GM18517 (cell line): ENCODE data around the gene CEP70.
"Not testable (repeated sequence)": the region's sequence is repeated elsewhere in the genome, so short reads cannot be mapped to it uniquely, and the experiment has no call there.

Experiments
- ATAC-seq: cut with Tn5 transposase; IDR thresholded peaks from one replicate; pipeline ENCODE4 v1.9.1; 2021; ENCODE audit warnings: mild to moderate bottlenecking, moderate library complexity; ENCODE audit not compliant: unreplicated experiment

The CEP70 gene

DNA sequence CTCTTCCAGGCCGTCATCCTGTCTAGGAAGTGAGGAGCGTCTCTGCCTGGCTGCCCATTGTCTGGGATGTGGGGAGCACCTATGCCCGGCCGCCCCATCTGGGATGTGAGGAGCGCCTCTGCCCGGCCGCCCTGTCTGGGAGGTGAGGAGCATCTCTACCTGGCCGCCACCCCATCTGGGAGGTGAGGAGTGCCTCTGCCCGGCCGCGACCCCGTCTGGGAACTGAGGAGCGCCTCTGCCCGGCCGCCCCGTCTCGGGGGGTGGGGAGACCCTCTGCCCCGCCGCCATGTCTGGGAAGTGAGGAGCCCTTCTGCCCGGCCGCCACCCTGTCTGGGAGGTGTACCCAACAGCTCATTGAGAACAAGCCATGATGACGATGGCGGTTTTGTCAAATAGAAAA is 72.6 kb downstream of the CEP70 start:
- ATAC-seq: not testable (repeated sequence)

- ATAC-seq: peak; percentile 81
Observed at GRCh38 chr3:138513090-138513843, 80.8 kb downstream of the CEP70 start.

GRCh38 chr3:138511945-138512344 is 82.1 kb downstream of the CEP70 start:
- no peak for ATAC-seq

GRCh38 chr3:138509586-138509985 is 84.5 kb downstream of the CEP70 start:
- no peak for ATAC-seq

- ATAC-seq: no peak
Observed at GRCh38 chr3:138507524-138507923, 86.5 kb downstream of the CEP70 start.

- no peak for ATAC-seq
Observed at GRCh38 chr3:138498991-138499390, 95.1 kb downstream of the CEP70 start.

GRCh38 chr3:138497851-138498250 is 96.2 kb downstream of the CEP70 start:
- no peak for ATAC-seq

GRCh38 chr3:138497021-138497420 is 97.0 kb downstream of the CEP70 start:
- no peak for ATAC-seq

DNA sequence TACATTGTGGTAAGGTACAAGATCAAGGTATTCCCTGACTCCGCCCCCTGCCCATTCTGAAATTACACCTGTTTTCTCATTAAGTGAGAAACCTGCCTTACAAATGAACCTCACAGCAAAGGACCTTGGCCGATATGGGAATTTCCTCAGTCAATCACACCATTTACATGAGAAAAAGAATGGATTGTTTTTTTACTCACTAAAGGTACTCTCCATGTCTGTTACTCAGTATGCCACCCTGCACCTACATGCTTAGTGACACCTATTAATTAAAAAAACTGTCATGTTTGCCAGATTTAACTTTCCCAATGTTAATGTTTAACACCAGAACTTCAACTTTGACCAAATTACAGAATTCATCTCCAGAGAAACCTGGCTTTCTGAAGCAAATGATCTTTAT is 97.6 kb downstream of the CEP70 start:
- ATAC-seq: no peak

- ATAC-seq: not testable (repeated sequence)
Observed at GRCh38 chr3:138495638-138496037, 98.4 kb downstream of the CEP70 start.

- no peak for ATAC-seq
Observed at GRCh38 chr3:138494607-138494929, 99.5 kb downstream of the CEP70 start.

DNA sequence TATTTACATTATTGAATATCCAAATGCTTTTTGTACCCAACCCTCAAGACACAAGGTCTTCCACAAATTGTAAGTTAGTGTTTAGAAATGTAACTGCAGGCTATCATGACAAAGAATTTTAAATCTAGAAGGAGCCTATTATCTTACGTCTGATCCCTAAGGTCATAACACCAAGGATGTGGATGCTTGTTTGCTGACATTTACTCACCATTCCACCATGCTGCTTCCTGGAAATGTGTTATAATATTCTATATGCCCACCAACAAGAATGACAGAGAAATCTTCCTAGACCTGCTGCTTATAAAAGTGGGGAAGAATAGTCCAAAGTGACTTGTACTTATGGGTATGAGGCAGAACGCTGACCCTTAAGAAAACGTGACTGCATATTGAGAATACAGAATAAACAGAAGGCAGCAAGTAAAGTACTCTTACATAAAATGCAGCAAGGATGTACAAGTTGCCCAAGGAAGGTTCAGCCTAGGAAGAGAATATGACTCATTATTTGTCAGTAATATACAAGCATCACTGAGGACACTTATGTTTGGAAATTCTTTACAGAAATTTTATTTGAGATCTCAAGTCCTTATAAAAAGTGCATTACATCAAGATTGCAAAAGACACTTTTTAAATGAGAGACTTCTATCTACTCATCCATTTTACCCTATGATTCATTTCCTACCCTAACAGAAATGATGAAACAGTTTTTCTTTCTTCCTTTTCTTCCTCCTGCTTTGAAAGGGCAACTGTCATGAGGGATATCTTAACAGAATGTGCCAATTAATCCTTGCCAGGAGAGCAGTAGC is 100.1 kb downstream of the CEP70 start:
- no peak for ATAC-seq

GRCh38 chr3:138492980-138493675 is 100.9 kb downstream of the CEP70 start:
- no peak for ATAC-seq

GRCh38 chr3:138491971-138492370 is 102.1 kb downstream of the CEP70 start:
- no peak for ATAC-seq

DNA sequence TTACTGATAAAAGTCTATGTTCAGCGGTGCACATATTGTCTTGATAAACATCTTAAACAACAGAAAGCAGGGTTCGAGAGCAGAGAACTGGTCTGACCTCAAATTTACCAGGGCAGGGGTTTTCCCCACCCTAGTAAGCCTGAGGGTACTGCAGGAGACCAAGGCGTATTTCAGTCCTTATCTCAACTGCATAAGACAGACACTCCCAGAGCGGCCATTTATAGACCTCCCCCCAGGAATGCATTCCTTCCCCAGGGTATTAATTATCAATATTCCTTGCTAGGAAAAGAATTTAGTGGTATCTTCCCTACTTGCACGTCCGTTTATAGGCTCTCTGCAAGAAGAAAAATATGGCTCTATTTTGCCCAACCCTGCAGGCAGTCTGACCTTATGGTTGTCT is 107.5 kb downstream of the CEP70 start:
- not testable (repeated sequence) for ATAC-seq

GRCh38 chr3:138484672-138485071 is 109.4 kb downstream of the CEP70 start:
- ATAC-seq: not testable (repeated sequence)

DNA sequence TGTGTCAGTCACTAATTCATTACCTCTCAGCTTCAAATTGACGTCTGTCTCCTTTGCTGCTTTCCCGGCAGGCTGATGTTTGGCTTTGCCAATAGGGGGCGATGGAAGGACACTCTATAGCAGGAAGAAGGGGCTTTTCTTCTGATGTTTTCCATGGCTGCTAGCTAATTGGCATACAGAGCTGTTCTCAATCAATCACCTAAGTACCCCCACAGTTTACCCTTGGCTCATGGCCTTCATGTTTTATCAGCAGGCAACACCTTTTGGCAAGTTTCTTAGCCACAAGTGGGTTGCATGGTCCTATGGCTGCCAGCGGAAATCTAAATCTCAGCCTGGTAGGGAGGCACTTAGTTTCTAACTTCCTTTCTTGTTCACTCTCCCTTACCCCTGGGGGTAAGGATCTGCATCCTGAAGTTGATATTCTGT is 114.6 kb downstream of the CEP70 start:
- ATAC-seq: no peak

- ATAC-seq: no peak
Observed at GRCh38 chr3:138477801-138478200, 116.3 kb downstream of the CEP70 start.

- ATAC-seq: no peak
Observed at GRCh38 chr3:138477120-138477519, 116.9 kb downstream of the CEP70 start.

- no peak for ATAC-seq
Observed at GRCh38 chr3:138476526-138476925, 117.5 kb downstream of the CEP70 start.

- ATAC-seq: no peak
Observed at GRCh38 chr3:138474163-138474562, 119.9 kb downstream of the CEP70 start.

DNA sequence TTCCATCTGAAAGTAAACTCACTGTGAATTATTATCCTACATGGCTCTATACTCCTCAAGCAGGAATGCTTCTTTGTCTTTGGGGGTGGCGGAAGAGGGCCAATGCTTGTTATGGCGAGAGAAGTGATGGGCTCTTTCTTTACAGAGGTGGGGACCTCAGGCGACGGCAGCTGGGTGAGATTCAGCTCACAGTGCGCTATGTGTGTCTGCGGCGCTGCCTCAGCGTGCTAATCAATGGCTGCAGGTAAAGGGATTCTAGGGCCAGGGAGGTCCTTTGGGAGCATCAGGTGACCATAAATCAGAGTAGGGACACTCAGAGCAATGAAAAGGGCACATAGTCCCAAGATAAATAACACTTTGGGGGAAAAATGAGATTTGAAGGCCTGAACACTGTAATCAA is 120.7 kb downstream of the CEP70 start:
- ATAC-seq: no peak
